Vagina (tissue), 2 donors: ENCODE data around the gene RGL1. TPM values are rescaled to one million over a fixed set of nuclear protein-coding genes. Genes with fewer than 3 reads are reported as not detected.

Experiments
- DNase-seq, 2 donors: peaks; one replicate each; pipeline ENCODE4 v3.0.0-alpha.2; 2017; ENCODE audit errors: extremely low spot score in 2 of 2
- H3K27ac ChIP-seq: fragments of 200-600 bp; sonication (generic); one replicate; pipeline ENCODE4 v1.5.1; 2019
- H3K27me3 ChIP-seq: fragments of 200-600 bp; sonication (generic); one replicate; pipeline ENCODE4 v1.5.1; 2019
- H3K36me3 ChIP-seq, 2 donors: fragments of 200-600 bp; sonication (generic); one replicate each; pipeline ENCODE4 v1.5.1; 2017 to 2019
- H3K4me1 ChIP-seq: fragments of 200-600 bp; sonication (generic); one replicate; pipeline ENCODE4 v1.5.1; 2019
- H3K4me3 ChIP-seq, 2 donors: fragments of 200-600 bp; sonication (generic); 1 replicate in 1 of 2; 2 replicates in 1 of 2; pipeline ENCODE4 v1.5.1; 2016 to 2019
- H3K9me3 ChIP-seq: fragments of 200-600 bp; sonication (generic); one replicate; pipeline ENCODE4 v1.5.1; 2019
- CTCF ChIP-seq, 3 experiments: fragments of 450-650 bp in 2 of 3; fragments of 200-600 bp in 1 of 3; sonication (generic) in 1 of 3; IDR thresholded peaks; one replicate each; pipeline ENCODE4 v1.5.1; 2017 to 2019; ENCODE audit warnings: antibody characterized with exemption in 3 of 3, mild to moderate bottlenecking in 2 of 3, moderate library complexity in 2 of 3
- POLR2A ChIP-seq, 2 donors: fragments of 450-650 bp; IDR thresholded peaks; one replicate each; pipeline ENCODE4 v1.6.1; 2017; ENCODE audit warnings: antibody characterized with exemption in 2 of 2, mild to moderate bottlenecking in 2 of 2, moderate library complexity in 2 of 2
- POLR2AphosphoS5 ChIP-seq, 2 donors: sonication (generic); formaldehyde crosslinking; IDR thresholded peaks; one replicate each; pipeline ENCODE4 v1.9.0; 2017; ENCODE audit warnings: antibody characterized with exemption in 2 of 2, mild to moderate bottlenecking in 2 of 2, low read depth in 1 of 2; ENCODE audit not compliant: insufficient read depth in 1 of 2
- intact Hi-C: fragments of 100-400 bp; cut with DNase I; formaldehyde crosslinking; loops from one replicate; pipeline ENCODE4 v1.15.1; 2023
- total RNA-seq: library from RNA; depleted of rRNA; stranded (reverse); fragments of >200 nt; gene quantifications from one replicate; pipeline ENCODE4 v1.2.3, GENCODE V29; 2016

Gene RGL1
- total RNA-seq, 1 donor from 2014 or later = 23.1 TPM

DNA sequence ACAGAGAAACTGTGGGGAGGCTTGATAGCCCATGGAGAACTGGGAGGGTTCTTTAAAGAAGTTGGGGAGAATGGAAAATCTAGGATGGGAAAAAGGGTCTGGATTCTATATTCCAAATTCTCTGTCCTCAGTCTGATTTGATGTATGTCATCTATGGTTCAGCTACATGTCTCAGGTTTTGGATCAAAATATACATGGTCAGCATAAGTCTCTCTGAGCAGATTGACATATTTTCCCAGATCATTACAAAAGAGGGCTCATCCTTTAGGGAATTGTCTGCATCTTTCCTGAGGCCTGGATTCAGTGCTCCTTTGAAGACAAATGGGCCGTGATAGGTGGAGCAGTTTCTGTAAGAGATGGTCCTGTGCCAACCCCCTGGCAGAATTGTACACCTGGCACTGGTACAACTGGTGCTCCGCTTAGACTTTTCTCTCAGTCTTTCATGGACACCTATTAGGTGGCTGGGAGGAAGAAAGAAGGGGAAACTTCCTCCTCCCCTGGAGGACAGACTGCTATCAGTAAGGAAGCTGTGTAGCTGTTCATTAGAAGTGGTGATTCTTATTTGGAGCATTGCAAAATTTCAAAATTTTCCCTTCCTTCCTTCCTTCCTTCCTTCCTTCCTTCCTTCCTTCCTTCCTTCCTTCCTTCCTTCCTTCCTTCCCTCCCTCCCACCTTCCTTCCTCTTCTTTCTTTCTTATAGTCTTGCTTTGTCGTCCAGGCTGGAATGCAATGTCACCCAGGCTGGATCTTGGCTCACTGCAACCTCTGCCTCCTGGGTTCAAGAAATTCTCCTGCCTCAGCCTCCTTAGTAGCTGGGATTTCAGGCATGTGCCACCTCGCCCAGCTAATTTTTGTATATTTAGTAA is 26.1 kb upstream of the RGL1 start:
- TF ChIP-seq CTCF (IDR thresholded peaks at IDR 0.05) (no peak), POLR2AphosphoS5 (IDR thresholded peaks at IDR 0.05; ENCODE audit: insufficient read depth in 1 of 2, low read depth in 1 of 2) (no peak), POLR2A (IDR thresholded peaks at IDR 0.05) (no peak)
- Histone ChIP-seq H3K27ac (no peak overlapping the region), H3K4me1 (peaks cover 10% of the 10 kb centered on the region), H3K36me3 (no peaks in the 10 kb centered on the region), H3K9me3 (no peaks in the 10 kb centered on the region), H3K4me3 (no peak overlapping the region), H3K27me3 (no peaks in the 10 kb centered on the region)
- DNase-seq = no peak
- intact Hi-C loops = no loop called here

GRCh38 chr1:183780159-183780558 is 24.8 kb upstream of the RGL1 start:
- no peak for TF ChIP-seq POLR2A (IDR thresholded peaks at IDR 0.05)
- no peak for TF ChIP-seq CTCF (IDR thresholded peaks at IDR 0.05)
- TF ChIP-seq POLR2AphosphoS5 (IDR thresholded peaks at IDR 0.05; ENCODE audit: insufficient read depth in 1 of 2, low read depth in 1 of 2) = no peak
- Histone ChIP-seq H3K27me3 (no peaks in the 10 kb centered on the region), H3K9me3 (no peaks in the 10 kb centered on the region), H3K4me3 (no peak overlapping the region), H3K36me3 (no peaks in the 10 kb centered on the region), H3K4me1 (peaks cover 11% of the 10 kb centered on the region), H3K27ac (no peak overlapping the region)
- intact Hi-C loops = no loop called here
- DNase-seq = no peak

- no peaks in the 10 kb centered on the region for H3K9me3 ChIP-seq
Observed at GRCh38 chr1:183780757-183781156, 24.2 kb upstream of the RGL1 start.

GRCh38 chr1:183783342-183783741 is 21.6 kb upstream of the RGL1 start:
- no peak overlapping the region for H3K4me3 ChIP-seq
- intact Hi-C loops = no loop called here
- no peaks in the 10 kb centered on the region for H3K36me3 ChIP-seq
- H3K27ac ChIP-seq = no peak overlapping the region
- no peak for TF ChIP-seq POLR2AphosphoS5 (IDR thresholded peaks at IDR 0.05; ENCODE audit: insufficient read depth in 1 of 2, low read depth in 1 of 2)
- no peak for TF ChIP-seq CTCF (IDR thresholded peaks at IDR 0.05)
- TF ChIP-seq POLR2A (IDR thresholded peaks at IDR 0.05) = no peak
- peaks cover 11% of the 10 kb centered on the region for H3K4me1 ChIP-seq
- H3K27me3 ChIP-seq = no peaks in the 10 kb centered on the region
- DNase-seq = no peak
- H3K9me3 ChIP-seq = no peaks in the 10 kb centered on the region

More at GRCh38 chr1:183780757-183781156, 24.2 kb upstream of the RGL1 start:
- no peak overlapping the region for H3K4me3 ChIP-seq
- peaks cover 11% of the 10 kb centered on the region for H3K4me1 ChIP-seq
- no peak for DNase-seq
- TF ChIP-seq POLR2AphosphoS5 (IDR thresholded peaks at IDR 0.05; ENCODE audit: insufficient read depth in 1 of 2, low read depth in 1 of 2) (no peak), CTCF (IDR thresholded peaks at IDR 0.05) (no peak), POLR2A (IDR thresholded peaks at IDR 0.05) (no peak)
- H3K27ac ChIP-seq = no peak overlapping the region
- intact Hi-C loops = no loop called here
- no peaks in the 10 kb centered on the region for H3K36me3 ChIP-seq
- no peaks in the 10 kb centered on the region for H3K27me3 ChIP-seq
